T-cell (primary cell): Measurements from ENCODE around the gene RFTN1. TPM values are rescaled to one million over a fixed set of nuclear protein-coding genes. Genes with fewer than 3 reads are reported as not detected.

Source experiments
- ATAC-seq, 4 experiments: fragments of 200-7000 bp in 3 of 4; fragments of 150-1000 bp in 1 of 4; cut with Tn5 transposase; replicated peaks in 1 of 4; 1 replicate in 3 of 4; 2 replicates in 1 of 4; pipeline ENCODE4 v1.10.0; 2021; ENCODE audit warnings: moderate library complexity in 3 of 4, mild to moderate bottlenecking in 2 of 4, moderate number of reproducible peaks in 1 of 4
- CTCF ChIA-PET, 2 donors: fragments of 300-600 bp; sonication (Branson Sonifier 250); formaldehyde crosslinking; loops; one replicate each; lab custom pipeline; 2022; ENCODE audit warnings: antibody characterized with exemption in 2 of 2; lab: Charles Lee
- POLR2A ChIA-PET, 2 donors: fragments of 300-600 bp; sonication (Branson Sonifier 250); formaldehyde crosslinking; loops; one replicate each; lab custom pipeline; 2022; ENCODE audit warnings: antibody characterized with exemption in 2 of 2; lab: Charles Lee
- DNase-seq, 35 experiments: peaks; one replicate each; pipeline versions ENCODE4 v3.0.0 to v3.0.0-alpha.2; 2013 to 2023
- H3K27ac ChIP-seq: one replicate; pipeline ENCODE4 v1.5.1; 2013; ENCODE audit warnings: low read length
- H3K27me3 ChIP-seq, 2 experiments: replicated peaks in 1 of 2; 1 replicate in 1 of 2; 2 replicates in 1 of 2; pipeline versions ENCODE4 v1.6.1 to v1.7.0; 2013; ENCODE audit warnings: low read length in 1 of 2, mixed read lengths in 1 of 2; ENCODE audit not compliant: control insufficient read depth in 2 of 2, insufficient read depth in 2 of 2; ENCODE audit errors: extremely low read depth in 1 of 2
- H3K36me3 ChIP-seq, 2 donors: 1 replicate in 1 of 2; 2 replicates in 1 of 2; pipeline versions ENCODE4 v1.6.1 to v1.7.0; 2013; ENCODE audit warnings: low read length in 1 of 2; ENCODE audit not compliant: control insufficient read depth in 2 of 2, insufficient read depth in 1 of 2; ENCODE audit errors: extremely low read depth in 1 of 2
- H3K4me1 ChIP-seq, 2 experiments: 1 replicate in 1 of 2; 2 replicates in 1 of 2; pipeline versions ENCODE4 v1.6.1 to v1.7.0; 2013; ENCODE audit warnings: low read length in 2 of 2, mixed read lengths in 1 of 2; ENCODE audit not compliant: insufficient read depth in 2 of 2, control insufficient read depth in 1 of 2; ENCODE audit errors: extremely low read depth in 1 of 2
- H3K4me3 ChIP-seq, 2 donors: 1 replicate in 1 of 2; 2 replicates in 1 of 2; pipeline versions ENCODE4 v1.5.1 to v1.7.0; 2013; ENCODE audit warnings: mild to moderate bottlenecking in 2 of 2, low read length in 1 of 2, moderate library complexity in 1 of 2; ENCODE audit not compliant: control insufficient read depth in 1 of 2; ENCODE audit errors: extremely low read depth in 1 of 2
- H3K9me3 ChIP-seq: 2 replicates; pipeline ENCODE4 v1.7.0; 2013
- H3K27ac Mint-ChIP-seq, 2 donors: one replicate each; pipeline ENCODE4 v1.8.0; 2020 to 2021; ENCODE audit warnings: mild to moderate bottlenecking in 2 of 2, mixed read lengths in 2 of 2
- H3K27me3 Mint-ChIP-seq, 2 donors: one replicate each; pipeline ENCODE4 v1.8.0; 2021 to 2022; ENCODE audit warnings: mixed read lengths in 2 of 2
- H3K36me3 Mint-ChIP-seq: one replicate; pipeline ENCODE4 v1.8.0; 2021; ENCODE audit warnings: mixed read lengths
- H3K4me1 Mint-ChIP-seq, 3 donors: one replicate each; pipeline ENCODE4 v1.8.0; 2020 to 2022; ENCODE audit warnings: mixed read lengths in 3 of 3, mild to moderate bottlenecking in 1 of 3
- H3K4me3 Mint-ChIP-seq, 3 donors: one replicate each; pipeline ENCODE4 v1.8.0; 2020 to 2022; ENCODE audit warnings: mild to moderate bottlenecking in 3 of 3, mixed read lengths in 3 of 3, moderate library complexity in 3 of 3
- H3K9me3 Mint-ChIP-seq, 3 donors: one replicate each; pipeline ENCODE4 v1.8.0; 2020 to 2022; ENCODE audit warnings: mixed read lengths in 3 of 3
- WGBS: methylation state at CpG from one replicate; pipeline ENCODE4 v1.1.5; 2013; ENCODE audit warnings: missing lambda C conversion rate; ENCODE audit not compliant: insufficient coverage; 5-methylcytosine and 5-hydroxymethylcytosine counted together
- total RNA-seq, 35 experiments: library from RNA in 6 of 35; stranded (reverse) in 6 of 35; fragments of 120-200 nt in 1 of 35; gene quantifications; one replicate each; pipeline versions ENCODE4 v1.2.1 to v1.2.4 and lab custom pipeline; 2013 to 2026

Gene RFTN1
- total RNA-seq, 5 donors from 2014 or later (not counting 1 experiment from before 2014, with no cell fraction given) = 55.5 to 73.4 (median 70.7) TPM

- H3K4me1 Mint-ChIP-seq = peaks cover 24 to 53% (median 48%) of the 10 kb centered on the region in 3 donors
- peak overlapping the region; percentile 0 to 56 for H3K27ac Mint-ChIP-seq
- Histone ChIP-seq H3K4me1 (no peaks in the 10 kb centered on the region), H3K27ac (no peak overlapping the region), H3K27me3 (no peaks in the 10 kb centered on the region), H3K9me3 (no peaks in the 10 kb centered on the region), H3K4me3 (no peak overlapping the region), H3K36me3 (peaks cover 8 to 72% of the 10 kb centered on the region in 2 donors)
- no peak overlapping the region for H3K4me3 Mint-ChIP-seq
- 100% methylated on average over 2 of the region's 3 CpGs for WGBS
- ChIA-PET CTCF (no interaction called here), POLR2A (no interaction called here)
- ATAC-seq (no peak), DNase-seq (no peak)
- H3K27me3 Mint-ChIP-seq = no peaks in the 10 kb centered on the region
- H3K9me3 Mint-ChIP-seq = no peaks in the 10 kb centered on the region
- peaks cover 59% of the 10 kb centered on the region for H3K36me3 Mint-ChIP-seq
Observed at GRCh38 chr3:16354291-16354690, 159.2 kb downstream of the RFTN1 start.

DNA sequence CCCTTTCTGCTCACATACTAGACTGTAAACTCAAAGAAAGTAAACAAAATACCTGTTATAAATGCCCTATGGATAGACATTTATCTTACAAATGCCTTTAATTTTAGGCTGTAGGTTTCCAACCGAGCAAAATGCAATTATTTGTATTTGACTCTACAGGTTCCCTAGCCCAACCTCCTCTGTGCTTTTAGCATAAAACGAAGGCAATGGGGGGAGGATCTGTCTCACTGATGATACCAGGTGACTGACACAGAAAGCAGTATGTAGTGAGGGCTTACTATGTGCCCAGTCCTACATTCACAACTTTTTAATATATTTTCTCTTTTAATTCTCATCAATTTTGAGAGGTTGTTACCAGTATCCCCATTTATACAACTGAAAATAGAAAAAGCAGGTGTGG is 161.1 kb downstream of the RFTN1 start:
- Mint-ChIP-seq H3K36me3 (peaks cover 67% of the 10 kb centered on the region), H3K27me3 (no peaks in the 10 kb centered on the region), H3K4me3 (no peak overlapping the region), H3K9me3 (no peaks in the 10 kb centered on the region), H3K27ac (peak overlapping the region; percentile 51 to 70), H3K4me1 (peaks cover 28 to 65% (median 53%) of the 10 kb centered on the region in 3 donors)
- peaks cover 17 to 81% of the 10 kb centered on the region in 2 donors for H3K36me3 ChIP-seq
- ATAC-seq (no peak), DNase-seq (no peak)
- no peak overlapping the region for H3K4me3 ChIP-seq
- H3K4me1 ChIP-seq = no peaks in the 10 kb centered on the region
- no peaks in the 10 kb centered on the region for H3K27me3 ChIP-seq
- CTCF ChIA-PET = no interaction called here
- no peaks in the 10 kb centered on the region for H3K9me3 ChIP-seq
- POLR2A ChIA-PET = no interaction called here
- no CpG with 5 or more reads among the region's 2 CpGs for WGBS
- H3K27ac ChIP-seq = no peak overlapping the region

DNA sequence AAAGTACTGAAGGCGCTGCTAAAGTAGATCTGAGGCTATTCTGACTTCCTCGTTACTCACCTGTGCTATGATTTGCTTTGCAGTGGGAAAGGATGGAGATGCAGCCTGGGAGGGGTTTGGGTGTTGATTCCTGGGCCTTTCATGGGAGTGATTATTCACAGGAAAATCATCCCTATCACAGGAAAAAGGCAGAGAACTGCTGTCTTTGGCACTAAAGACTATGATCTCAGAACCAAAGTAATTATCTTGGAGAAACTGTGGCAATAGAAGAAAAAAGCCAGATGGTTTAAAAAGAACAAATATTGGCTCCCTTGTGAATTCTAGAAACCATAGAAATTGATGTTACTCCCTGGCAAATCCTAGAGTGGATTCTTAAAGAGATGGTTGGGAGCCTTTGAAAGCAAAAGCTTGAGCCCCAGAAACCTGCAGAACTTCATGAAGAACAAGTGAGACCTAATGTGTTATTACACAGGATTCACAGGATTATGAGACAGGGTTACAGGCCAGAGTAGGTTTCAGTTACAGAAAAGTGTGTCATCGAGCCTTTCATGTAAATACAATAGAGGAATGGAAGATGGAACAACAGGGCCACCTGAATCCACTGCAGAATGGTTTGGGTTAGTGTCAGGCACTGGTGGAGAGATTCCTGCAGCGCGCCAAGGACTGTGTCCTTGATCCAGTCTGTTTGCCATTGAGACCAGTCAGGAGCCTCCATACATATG is 162.7 kb downstream of the RFTN1 start:
- POLR2A ChIA-PET = no interaction called here
- peak overlapping the region; percentile 70 to 79 for H3K27ac Mint-ChIP-seq

GRCh38 chr3:16349986-16350596 is 163.4 kb downstream of the RFTN1 start:
- H3K27me3 ChIP-seq = no peaks in the 10 kb centered on the region
- peaks cover 0 to 6% (median 0%) of the 10 kb centered on the region in 3 donors for H3K9me3 Mint-ChIP-seq
- no peak for DNase-seq
- POLR2A ChIA-PET = no interaction called here
- ATAC-seq = no peak
- peaks cover 38 to 73% (median 58%) of the 10 kb centered on the region in 3 donors for H3K4me1 Mint-ChIP-seq
- H3K27ac Mint-ChIP-seq = peak overlapping the region; percentile 70 to 79
- peaks cover 14 to 83% of the 10 kb centered on the region in 2 donors for H3K36me3 ChIP-seq
- CTCF ChIA-PET = interaction anchor here in 1 of 2 donors (0.6 to 0.7 kb wide), 2 partner anchors 64 to 1638 kb away, joined by 3 to 4 read pairs; no protein-coding TSS in a partner anchor
- no peak overlapping the region for H3K4me3 Mint-ChIP-seq
- WGBS = no CpG with 5 or more reads among the region's 2 CpGs
- H3K9me3 ChIP-seq = no peaks in the 10 kb centered on the region
- H3K27ac ChIP-seq = no peak overlapping the region
- peaks cover 75% of the 10 kb centered on the region for H3K36me3 Mint-ChIP-seq
- H3K4me1 ChIP-seq = peaks cover 0 to 5% of the 10 kb centered on the region in 2 experiments
- no peaks in the 10 kb centered on the region for H3K27me3 Mint-ChIP-seq
- no peak overlapping the region for H3K4me3 ChIP-seq

More for the DNA sequence above, 162.7 kb downstream of the RFTN1 start:
- H3K27me3 ChIP-seq = no peaks in the 10 kb centered on the region
- peaks cover 72% of the 10 kb centered on the region for H3K36me3 Mint-ChIP-seq
- no peak overlapping the region for H3K27ac ChIP-seq
- H3K4me3 ChIP-seq = no peak overlapping the region
- ATAC-seq (no peak), DNase-seq (no peak)
- peaks cover 38 to 74% (median 58%) of the 10 kb centered on the region in 3 donors for H3K4me1 Mint-ChIP-seq
- H3K9me3 ChIP-seq = no peaks in the 10 kb centered on the region
- H3K36me3 ChIP-seq = peaks cover 14 to 85% of the 10 kb centered on the region in 2 donors
- peaks cover 0 to 5% of the 10 kb centered on the region in 2 experiments for H3K4me1 ChIP-seq
- CTCF ChIA-PET = no interaction called here
- H3K9me3 Mint-ChIP-seq = peaks cover 0 to 6% (median 0%) of the 10 kb centered on the region in 3 donors
- no peak overlapping the region for H3K4me3 Mint-ChIP-seq
- no peaks in the 10 kb centered on the region for H3K27me3 Mint-ChIP-seq
- 91% methylated on average over 3 of the region's 5 CpGs for WGBS

GRCh38 chr3:16347548-16347947 is 166.0 kb downstream of the RFTN1 start:
- Histone ChIP-seq H3K4me3 (no peak overlapping the region), H3K9me3 (no peaks in the 10 kb centered on the region), H3K4me1 (peaks cover 3 to 11% of the 10 kb centered on the region in 2 experiments), H3K27ac (no peak overlapping the region), H3K36me3 (peaks cover 14 to 79% of the 10 kb centered on the region in 2 donors), H3K27me3 (no peaks in the 10 kb centered on the region)
- peaks cover 52 to 66% (median 64%) of the 10 kb centered on the region in 3 donors for H3K4me1 Mint-ChIP-seq
- WGBS = 100% methylated on average over 3 of the region's 4 CpGs
- no peaks in the 10 kb centered on the region for H3K27me3 Mint-ChIP-seq
- H3K36me3 Mint-ChIP-seq = peaks cover 82% of the 10 kb centered on the region
- H3K4me3 Mint-ChIP-seq = no peak overlapping the region
- ChIA-PET POLR2A (interaction anchor here in 1 of 2 donors (0.6 kb wide), 1 partner anchor 179 kb away, joined by 3 read pairs; no protein-coding TSS in a partner anchor), CTCF (no interaction called here)
- H3K9me3 Mint-ChIP-seq = peaks cover 0 to 6% (median 0%) of the 10 kb centered on the region in 3 donors
- ATAC-seq (no peak), DNase-seq (no peak)
- H3K27ac Mint-ChIP-seq = peak overlapping the region; percentile 63 to 79

DNA sequence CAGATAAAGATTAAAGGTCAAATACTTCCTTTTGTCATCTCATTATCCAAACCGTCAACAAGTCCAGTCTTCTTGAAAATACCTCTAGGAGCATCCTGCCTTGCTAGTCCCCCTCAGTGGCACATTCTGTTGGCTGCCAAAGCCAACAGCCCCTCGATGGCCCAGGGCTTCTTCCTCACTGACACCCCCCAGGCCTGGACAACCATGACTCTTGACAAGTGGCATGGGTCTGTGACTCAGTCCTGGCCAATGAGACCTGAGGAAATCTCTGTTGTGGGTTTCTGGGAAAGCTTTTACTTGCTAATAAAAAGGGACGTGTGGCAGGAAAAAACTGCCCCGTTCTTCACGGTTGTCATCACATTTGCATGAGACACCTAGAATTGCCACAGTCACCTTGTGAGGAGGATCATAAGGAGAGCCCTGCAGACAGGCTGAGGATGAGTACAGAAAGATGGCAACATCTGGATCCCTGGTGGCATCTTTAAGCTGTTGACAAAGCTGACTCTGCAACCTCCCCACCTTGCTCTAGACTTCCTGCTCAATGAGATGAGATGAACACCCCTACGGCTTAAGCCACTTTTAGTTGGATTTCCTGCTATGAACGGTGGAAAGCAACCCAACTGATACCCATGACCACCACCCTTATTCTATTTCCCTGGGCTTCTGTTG is 167.0 kb downstream of the RFTN1 start:
- ChIA-PET POLR2A (interaction anchor here in 1 of 2 donors (0.6 kb wide), 1 partner anchor 97 kb away, joined by 5 read pairs; no protein-coding TSS in a partner anchor), CTCF (no interaction called here)
- peak in 1 of 4 experiments; percentile 56 for ATAC-seq
- no peaks in the 10 kb centered on the region for H3K9me3 ChIP-seq
- whole genome bisulfite sequencing = 71% methylated on average over 3 of the region's 7 CpGs
- no peak for DNase-seq
- H3K36me3 Mint-ChIP-seq = peaks cover 87% of the 10 kb centered on the region
- H3K27ac ChIP-seq = peak overlapping the region; percentile 6
- H3K27ac Mint-ChIP-seq = peak overlapping the region; percentile 62 to 78
- peaks cover 3 to 12% of the 10 kb centered on the region in 2 experiments for H3K4me1 ChIP-seq
- H3K4me3 Mint-ChIP-seq = no peak overlapping the region
- H3K36me3 ChIP-seq = peaks cover 15 to 73% of the 10 kb centered on the region in 2 donors
- H3K4me3 ChIP-seq = no peak overlapping the region
- peaks cover 54 to 65% (median 64%) of the 10 kb centered on the region in 3 donors for H3K4me1 Mint-ChIP-seq
- peaks cover 0 to 6% (median 0%) of the 10 kb centered on the region in 3 donors for H3K9me3 Mint-ChIP-seq
- no peaks in the 10 kb centered on the region for H3K27me3 Mint-ChIP-seq
- H3K27me3 ChIP-seq = no peaks in the 10 kb centered on the region
